A673 (cell line): Measurements from ENCODE around the gene EZH1.

Source experiments
- EZH2 ChIP-seq: fragments of 200-600 bp; sonication (generic); IDR thresholded peaks from 2 replicates; pipeline ENCODE4 v1.6.1; 2017; ENCODE audit warnings: borderline replicate concordance, low read depth, mild to moderate bottlenecking, mixed read lengths, antibody characterized with exemption, low read length; ENCODE audit not compliant: poor library complexity, severe bottlenecking
- TF ChIP-seq, protein P1 (sequence below): fragments of 300-800, 200-600 bp; sonication (generic); conservative IDR thresholded peaks from 2 replicates; pipeline ENCODE4 v1.5.1; 2017; ENCODE audit warnings: low read depth, mild to moderate bottlenecking, antibody characterized with exemption, low read length, moderate library complexity, mixed read lengths

DNA sequence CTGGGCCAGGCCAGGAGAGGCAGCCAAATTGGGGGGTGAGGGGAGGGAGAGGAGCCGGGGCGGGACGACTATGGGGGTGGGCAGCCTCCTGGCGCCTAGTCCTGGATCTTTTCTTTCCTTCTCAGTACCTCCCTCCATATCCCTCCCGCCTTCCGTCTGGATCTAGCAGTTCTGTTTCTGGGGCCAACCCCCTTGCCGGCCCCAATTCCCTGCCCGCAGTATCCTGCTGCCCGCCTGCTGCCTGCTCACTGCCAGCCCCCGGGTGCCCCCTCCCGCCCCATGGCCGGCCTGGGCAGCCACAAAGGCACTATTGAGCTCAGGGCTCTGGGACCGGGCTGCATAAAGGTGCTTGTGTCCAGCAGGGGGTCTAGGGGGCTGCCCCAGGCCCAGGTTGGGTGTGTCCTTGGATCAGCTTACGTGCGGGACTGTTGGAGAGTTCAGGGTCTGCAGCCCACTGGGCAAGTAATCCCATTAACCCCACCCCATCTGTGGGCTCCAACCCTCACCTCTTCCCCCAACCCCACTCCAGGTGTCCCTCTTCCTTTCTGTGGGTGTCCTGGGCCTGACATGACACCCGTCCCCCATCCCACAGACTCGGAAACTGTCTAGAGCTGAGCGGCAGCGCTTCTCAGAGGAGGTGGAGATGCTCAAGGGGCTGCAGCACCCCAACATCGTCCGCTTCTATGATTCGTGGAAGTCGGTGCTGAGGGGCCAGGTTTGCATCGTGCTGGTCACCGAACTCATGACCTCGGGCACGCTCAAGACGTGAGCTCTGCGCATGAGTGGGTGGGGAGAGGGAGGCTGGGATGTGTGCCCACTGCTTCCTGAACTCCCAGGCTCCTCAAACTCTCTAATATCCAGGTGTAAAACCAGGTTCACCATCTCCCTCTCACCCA, 37.6 kb upstream of the EZH1 start:
- TF ChIP-seq, protein P1, sequence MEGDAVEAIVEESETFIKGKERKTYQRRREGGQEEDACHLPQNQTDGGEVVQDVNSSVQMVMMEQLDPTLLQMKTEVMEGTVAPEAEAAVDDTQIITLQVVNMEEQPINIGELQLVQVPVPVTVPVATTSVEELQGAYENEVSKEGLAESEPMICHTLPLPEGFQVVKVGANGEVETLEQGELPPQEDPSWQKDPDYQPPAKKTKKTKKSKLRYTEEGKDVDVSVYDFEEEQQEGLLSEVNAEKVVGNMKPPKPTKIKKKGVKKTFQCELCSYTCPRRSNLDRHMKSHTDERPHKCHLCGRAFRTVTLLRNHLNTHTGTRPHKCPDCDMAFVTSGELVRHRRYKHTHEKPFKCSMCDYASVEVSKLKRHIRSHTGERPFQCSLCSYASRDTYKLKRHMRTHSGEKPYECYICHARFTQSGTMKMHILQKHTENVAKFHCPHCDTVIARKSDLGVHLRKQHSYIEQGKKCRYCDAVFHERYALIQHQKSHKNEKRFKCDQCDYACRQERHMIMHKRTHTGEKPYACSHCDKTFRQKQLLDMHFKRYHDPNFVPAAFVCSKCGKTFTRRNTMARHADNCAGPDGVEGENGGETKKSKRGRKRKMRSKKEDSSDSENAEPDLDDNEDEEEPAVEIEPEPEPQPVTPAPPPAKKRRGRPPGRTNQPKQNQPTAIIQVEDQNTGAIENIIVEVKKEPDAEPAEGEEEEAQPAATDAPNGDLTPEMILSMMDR: no peak
- TF ChIP-seq EZH2: no peak
